GM23338 (cell line): Measurements from ENCODE around the gene PEX12. TPM values are rescaled to one million over a fixed set of nuclear protein-coding genes. Genes with fewer than 3 reads are reported as not detected.
A peak's percentile ranks its signal among the peaks of the same experiment; 100 is the strongest.

Experiments
- ATAC-seq: fragments of 200-7000 bp; cut with Tn5 transposase; 3 replicates; pipeline ENCODE4 v1.9.1; 2020
- DNase-seq: peaks from one replicate; pipeline ENCODE4 v3.0.0-alpha.2; 2015; ENCODE audit warnings: low spot score
- H2AFZ ChIP-seq: fragments of 200-600 bp; sonication (generic); 2 replicates; pipeline ENCODE4 v1.8.0; 2016; ENCODE audit warnings: antibody characterized with exemption, mild to moderate bottlenecking, moderate library complexity
- H3F3A ChIP-seq: fragments of 200-600 bp; sonication (generic); replicated peaks from 2 replicates; pipeline ENCODE4 v1.8.0; 2017; ENCODE audit warnings: antibody characterized with exemption, mixed run types, low read depth
- H3K27ac ChIP-seq: fragments of 200-600 bp; sonication (generic); 2 replicates; pipeline ENCODE4 v1.6.1; 2016; ENCODE audit warnings: low read depth
- H3K27me3 ChIP-seq: fragments of 200-600 bp; sonication (generic); 2 replicates; pipeline ENCODE4 v1.8.0; 2016; ENCODE audit warnings: mild to moderate bottlenecking, mixed run types, moderate library complexity; ENCODE audit not compliant: insufficient read depth
- H3K36me3 ChIP-seq: fragments of 200-600 bp; sonication (generic); 2 replicates; pipeline ENCODE4 v1.8.0; 2016; ENCODE audit warnings: mild to moderate bottlenecking; ENCODE audit not compliant: insufficient read depth
- H3K4me1 ChIP-seq: fragments of 200-600 bp; sonication (generic); 2 replicates; pipeline ENCODE4 v1.8.0; 2016; ENCODE audit warnings: mild to moderate bottlenecking, moderate library complexity; ENCODE audit not compliant: insufficient read depth
- H3K4me2 ChIP-seq: fragments of 200-600 bp; sonication (generic); 2 replicates; pipeline ENCODE4 v1.7.1; 2017; ENCODE audit warnings: mixed run types
- H3K4me3 ChIP-seq: fragments of 200-600 bp; sonication (generic); 2 replicates; pipeline ENCODE4 v1.6.1; 2016; ENCODE audit warnings: mixed run types
- H3K79me2 ChIP-seq: fragments of 200-600 bp; sonication (generic); replicated peaks from 2 replicates; pipeline ENCODE4 v1.8.0; 2017; ENCODE audit warnings: mild to moderate bottlenecking; ENCODE audit not compliant: insufficient read depth
- H3K9me2 ChIP-seq: fragments of 200-600 bp; sonication (generic); 2 replicates; pipeline ENCODE4 v1.8.0; 2017; ENCODE audit not compliant: insufficient read depth
- H4K20me1 ChIP-seq: fragments of 200-600 bp; sonication (generic); replicated peaks from 2 replicates; pipeline ENCODE4 v1.8.0; 2017; ENCODE audit warnings: mild to moderate bottlenecking; ENCODE audit not compliant: insufficient read depth
- H3K27ac Mint-ChIP-seq: 2 replicates; pipeline ENCODE4 v1.8.0; 2020; ENCODE audit warnings: inconsistent platforms, mild to moderate bottlenecking, moderate library complexity, mixed read lengths
- H3K27me3 Mint-ChIP-seq: 3 replicates; pipeline ENCODE4 v1.8.0; 2022; ENCODE audit warnings: low read depth, mild to moderate bottlenecking, moderate library complexity, mixed read lengths, inconsistent platforms; ENCODE audit not compliant: insufficient read depth, poor library complexity
- H3K36me3 Mint-ChIP-seq: 3 replicates; pipeline ENCODE4 v1.8.0; 2021; ENCODE audit warnings: low read depth, mild to moderate bottlenecking, inconsistent platforms, moderate library complexity, mixed read lengths
- H3K4me1 Mint-ChIP-seq: 3 replicates; pipeline ENCODE4 v1.8.0; 2020; ENCODE audit warnings: mild to moderate bottlenecking, inconsistent platforms, mixed read lengths
- H3K4me3 Mint-ChIP-seq: 3 replicates; pipeline ENCODE4 v1.8.0; 2021; ENCODE audit warnings: moderate library complexity, mild to moderate bottlenecking, inconsistent platforms, mixed read lengths
- H3K9me3 Mint-ChIP-seq: 3 replicates; pipeline ENCODE4 v1.8.0; 2020; ENCODE audit warnings: moderate library complexity, mild to moderate bottlenecking, inconsistent platforms, mixed read lengths
- CREB1 ChIP-seq: fragments of 250-450 bp; sonication (Bioruptor Pico); IDR thresholded peaks from 2 replicates; pipeline ENCODE4 v1.5.0; 2020; ENCODE audit warnings: low read depth, mild to moderate bottlenecking, moderate library complexity
- CTCF ChIP-seq, 2 experiments: fragments of 200-600 bp in 1 of 2; sonication (generic) in 1 of 2; conservative IDR thresholded peaks; 2 replicates each; pipeline versions ENCODE4 v1.5.1 to v1.6.1; 2016 to 2017; ENCODE audit warnings: antibody characterized with exemption in 2 of 2, low read depth in 2 of 2, mild to moderate bottlenecking in 2 of 2, moderate library complexity in 1 of 2
- ETS1 ChIP-seq: IDR thresholded peaks from 2 replicates; pipeline ENCODE4 v1.6.1; 2016; ENCODE audit warnings: antibody characterized with exemption
- EZH2 ChIP-seq: fragments of 200-600 bp; sonication (generic); IDR thresholded peaks from one replicate; pipeline ENCODE4 v1.8.0; 2017; ENCODE audit warnings: antibody characterized with exemption, mild to moderate bottlenecking, low read depth; ENCODE audit not compliant: unreplicated experiment
- EZH2phosphoT487 ChIP-seq: fragments of 200-600 bp; sonication (generic); IDR thresholded peaks from one replicate; pipeline ENCODE4 v1.8.1; 2018; ENCODE audit warnings: antibody characterized with exemption; ENCODE audit not compliant: unreplicated experiment
- JUNB ChIP-seq: IDR thresholded peaks from one replicate; pipeline ENCODE4 v1.6.1; 2016; ENCODE audit warnings: antibody characterized with exemption; ENCODE audit not compliant: unreplicated experiment
- NANOG ChIP-seq: IDR thresholded peaks from 2 replicates; pipeline ENCODE4 v1.6.1; 2016; ENCODE audit warnings: antibody characterized with exemption, borderline replicate concordance
- STAT1 ChIP-seq: IDR thresholded peaks from one replicate; pipeline ENCODE4 v1.6.1; 2016; ENCODE audit warnings: antibody characterized with exemption; ENCODE audit not compliant: unreplicated experiment
- ZNF114 ChIP-seq: fragments of 250-450 bp; sonication (Bioruptor Pico); IDR thresholded peaks from 2 replicates; pipeline ENCODE4 v1.5.0; 2020; ENCODE audit warnings: mild to moderate bottlenecking, moderate library complexity
- ZNF462 ChIP-seq: fragments of 250-450 bp; sonication (Bioruptor Pico); IDR thresholded peaks from 2 replicates; pipeline ENCODE4 v1.5.0; 2020; ENCODE audit warnings: mild to moderate bottlenecking, moderate library complexity
- polyA plus RNA-seq: library from polyadenylated mRNA; unstranded; fragments of >200 nt; fragmentation: Nextera tagmentation; extraction: Ambion mirVana; gene quantifications from 2 replicates; pipeline ENCODE4 v1.2.1, GENCODE V29; 2016
- total RNA-seq: library from RNA; depleted of rRNA; stranded (reverse); fragments of >200 nt; shearing (Covaris generic); gene quantifications from 2 replicates; pipeline ENCODE4 v1.2.3, GENCODE V29; 2014
- TF ChIP-seq, protein P1 (sequence below): IDR thresholded peaks from one replicate; pipeline ENCODE4 v1.6.1; 2018; ENCODE audit warnings: antibody characterized with exemption; ENCODE audit not compliant: unreplicated experiment

Gene PEX12
- total and polyA plus RNA-seq, 2 experiments from 2014 or later = 1.5 to 1.9 TPM

- ATAC-seq (peak; percentile 43), DNase-seq (peak; percentile 42)
- H3K9me3 Mint-ChIP-seq = no peaks in the 10 kb centered on the region
- H3K36me3 Mint-ChIP-seq = peaks cover 6% of the 10 kb centered on the region; the same call in 1 of the 3 replicates
- Histone ChIP-seq H3K4me1 (peaks cover 17% of the 10 kb centered on the region), H3K4me3 (peak overlapping the region; percentile 93), H3K27me3 (peaks cover 14% of the 10 kb centered on the region; the same call in 1 of the 2 replicates), H3K4me2 (peak overlapping the region; percentile 99), H3K79me2 (peaks cover 49% of the 10 kb centered on the region), H3F3A (no peaks in the 10 kb centered on the region), H4K20me1 (peaks cover 17% of the 10 kb centered on the region), H3K9me2 (no peaks in the 10 kb centered on the region), H3K27ac (peak overlapping the region; percentile 73), H2AFZ (peak overlapping the region; percentile 83), H3K36me3 (no peaks in the 10 kb centered on the region)
- peak overlapping the region; percentile 97 for H3K4me3 Mint-ChIP-seq
- H3K27me3 Mint-ChIP-seq = peaks cover 17% of the 10 kb centered on the region
- TF ChIP-seq ZNF114 = no peak
- no peak for TF ChIP-seq ZNF462 (CRISPR knock-in tag)
- TF ChIP-seq CREB1 (CRISPR knock-in tag) = no peak
- TF ChIP-seq STAT1 = no peak
- TF ChIP-seq, protein P1, sequence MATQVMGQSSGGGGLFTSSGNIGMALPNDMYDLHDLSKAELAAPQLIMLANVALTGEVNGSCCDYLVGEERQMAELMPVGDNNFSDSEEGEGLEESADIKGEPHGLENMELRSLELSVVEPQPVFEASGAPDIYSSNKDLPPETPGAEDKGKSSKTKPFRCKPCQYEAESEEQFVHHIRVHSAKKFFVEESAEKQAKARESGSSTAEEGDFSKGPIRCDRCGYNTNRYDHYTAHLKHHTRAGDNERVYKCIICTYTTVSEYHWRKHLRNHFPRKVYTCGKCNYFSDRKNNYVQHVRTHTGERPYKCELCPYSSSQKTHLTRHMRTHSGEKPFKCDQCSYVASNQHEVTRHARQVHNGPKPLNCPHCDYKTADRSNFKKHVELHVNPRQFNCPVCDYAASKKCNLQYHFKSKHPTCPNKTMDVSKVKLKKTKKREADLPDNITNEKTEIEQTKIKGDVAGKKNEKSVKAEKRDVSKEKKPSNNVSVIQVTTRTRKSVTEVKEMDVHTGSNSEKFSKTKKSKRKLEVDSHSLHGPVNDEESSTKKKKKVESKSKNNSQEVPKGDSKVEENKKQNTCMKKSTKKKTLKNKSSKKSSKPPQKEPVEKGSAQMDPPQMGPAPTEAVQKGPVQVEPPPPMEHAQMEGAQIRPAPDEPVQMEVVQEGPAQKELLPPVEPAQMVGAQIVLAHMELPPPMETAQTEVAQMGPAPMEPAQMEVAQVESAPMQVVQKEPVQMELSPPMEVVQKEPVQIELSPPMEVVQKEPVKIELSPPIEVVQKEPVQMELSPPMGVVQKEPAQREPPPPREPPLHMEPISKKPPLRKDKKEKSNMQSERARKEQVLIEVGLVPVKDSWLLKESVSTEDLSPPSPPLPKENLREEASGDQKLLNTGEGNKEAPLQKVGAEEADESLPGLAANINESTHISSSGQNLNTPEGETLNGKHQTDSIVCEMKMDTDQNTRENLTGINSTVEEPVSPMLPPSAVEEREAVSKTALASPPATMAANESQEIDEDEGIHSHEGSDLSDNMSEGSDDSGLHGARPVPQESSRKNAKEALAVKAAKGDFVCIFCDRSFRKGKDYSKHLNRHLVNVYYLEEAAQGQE = no peak
- no peak for TF ChIP-seq EZH2phosphoT487
- TF ChIP-seq JUNB = no peak
- TF ChIP-seq NANOG = no peak
- no peak for TF ChIP-seq ETS1
- no peak for TF ChIP-seq CTCF (conservative IDR thresholded peaks at IDR 0.05; ENCODE audit: low read depth in 2 of 2)
- TF ChIP-seq EZH2 = no peak
- peaks cover 19% of the 10 kb centered on the region for H3K4me1 Mint-ChIP-seq
- H3K27ac Mint-ChIP-seq = peak overlapping the region; percentile 96
Observed at GRCh38 chr17:35568561-35568960, 9.8 kb downstream of the PEX12 start.
